CD14-positive monocyte (primary cell): ENCODE results near the gene GUCA1A. TPM values are rescaled to one million over a fixed set of nuclear protein-coding genes. Genes with fewer than 3 reads are reported as not detected.

ENCODE experiments used
- DNase-seq, 3 donors: peaks; one replicate each; pipeline ENCODE4 v3.0.0-alpha.2; 2011 to 2022
- H2AFZ ChIP-seq: 2 replicates; pipeline ENCODE4 v1.6.0; 2012; ENCODE audit warnings: mild to moderate bottlenecking, low read depth, low read length, inconsistent platforms; ENCODE audit not compliant: insufficient read depth, poor library complexity, severe bottlenecking
- H3K27ac ChIP-seq, 2 donors: 1 replicate in 1 of 2; 2 replicates in 1 of 2; pipeline ENCODE4 v1.5.1; 2012 to 2013; ENCODE audit warnings: low read length in 2 of 2, control low read depth in 1 of 2, inconsistent platforms in 1 of 2, low read depth in 1 of 2, mild to moderate bottlenecking in 1 of 2
- H3K27me3 ChIP-seq, 2 donors: one replicate each; pipeline versions ENCODE4 v1.6.0 to v1.6.1; 2011 to 2013; ENCODE audit warnings: low read length in 2 of 2; ENCODE audit not compliant: control insufficient read depth in 2 of 2, insufficient read depth in 2 of 2
- H3K36me3 ChIP-seq, 2 donors: replicated peaks in 1 of 2; 1 replicate in 1 of 2; 2 replicates in 1 of 2; pipeline versions ENCODE4 v1.5.1 to v1.6.1; 2012 to 2013; ENCODE audit warnings: low read length in 2 of 2, control low read depth in 1 of 2, inconsistent platforms in 1 of 2, mild to moderate bottlenecking in 1 of 2; ENCODE audit not compliant: insufficient read depth in 2 of 2, control insufficient read depth in 1 of 2
- H3K4me1 ChIP-seq, 2 donors: 1 replicate in 1 of 2; 2 replicates in 1 of 2; pipeline versions ENCODE4 v1.5.1 to v1.6.1; 2012 to 2013; ENCODE audit warnings: low read length in 2 of 2, control low read depth in 1 of 2, inconsistent platforms in 1 of 2, mild to moderate bottlenecking in 1 of 2, moderate library complexity in 1 of 2; ENCODE audit not compliant: insufficient read depth in 2 of 2, control insufficient read depth in 1 of 2
- H3K4me2 ChIP-seq: replicated peaks from 2 replicates; pipeline ENCODE3; 2012; ENCODE audit warnings: low read length, moderate library complexity, mild to moderate bottlenecking; ENCODE audit not compliant: poor library complexity, severe bottlenecking; ENCODE audit errors: extremely low read depth
- H3K4me3 ChIP-seq, 3 experiments: fragments of 200-600 bp in 1 of 3; sonication (generic) in 1 of 3; replicated peaks in 1 of 3; 1 replicate in 2 of 3; 2 replicates in 1 of 3; pipeline ENCODE4 v1.5.1; 2011 to 2013; ENCODE audit warnings: low read length in 3 of 3, mild to moderate bottlenecking in 3 of 3, control low read depth in 2 of 3, low read depth in 2 of 3, inconsistent platforms in 1 of 3, moderate library complexity in 1 of 3
- H3K79me2 ChIP-seq: 2 replicates; pipeline ENCODE4 v1.6.0; 2012; ENCODE audit warnings: mild to moderate bottlenecking, control low read depth, inconsistent platforms, low read length, moderate library complexity; ENCODE audit not compliant: insufficient read depth
- H3K9ac ChIP-seq: 2 replicates; pipeline ENCODE4 v1.6.0; 2017; ENCODE audit warnings: low read length, mild to moderate bottlenecking; ENCODE audit not compliant: insufficient read depth, poor library complexity, severe bottlenecking
- H3K9me3 ChIP-seq, 2 donors: replicated peaks in 1 of 2; 1 replicate in 1 of 2; 2 replicates in 1 of 2; pipeline versions ENCODE4 v1.5.1 to v1.6.1; 2012 to 2013; ENCODE audit warnings: low read length in 2 of 2, control low read depth in 1 of 2; ENCODE audit not compliant: control insufficient read depth in 1 of 2, insufficient read depth in 1 of 2
- H4K20me1 ChIP-seq: 2 replicates; pipeline ENCODE4 v1.6.0; 2012; ENCODE audit warnings: mild to moderate bottlenecking, low read length, control low read depth, moderate library complexity; ENCODE audit not compliant: insufficient read depth
- H3K27ac Mint-ChIP-seq, 7 donors: one replicate each; pipeline ENCODE4 v1.8.0; 2020; ENCODE audit warnings: mild to moderate bottlenecking in 7 of 7, mixed read lengths in 7 of 7, moderate library complexity in 6 of 7, inconsistent platforms in 2 of 7
- H3K27me3 Mint-ChIP-seq, 3 donors: one replicate each; pipeline ENCODE4 v1.8.0; 2021 to 2022; ENCODE audit warnings: low read depth in 3 of 3, mild to moderate bottlenecking in 3 of 3, mixed read lengths in 3 of 3, moderate library complexity in 3 of 3, inconsistent platforms in 1 of 3
- H3K36me3 Mint-ChIP-seq, 2 donors: one replicate each; pipeline ENCODE4 v1.8.0; 2020; ENCODE audit warnings: mixed read lengths in 2 of 2, inconsistent platforms in 1 of 2, mild to moderate bottlenecking in 1 of 2
- H3K4me1 Mint-ChIP-seq: one replicate; pipeline ENCODE4 v1.8.0; 2020; ENCODE audit warnings: mild to moderate bottlenecking, mixed read lengths
- H3K4me3 Mint-ChIP-seq, 2 donors: one replicate each; pipeline ENCODE4 v1.8.0; 2020; ENCODE audit warnings: mild to moderate bottlenecking in 2 of 2, mixed read lengths in 2 of 2, moderate library complexity in 1 of 2
- H3K9me3 Mint-ChIP-seq, 7 donors: one replicate each; pipeline ENCODE4 v1.8.0; 2020 to 2022; ENCODE audit warnings: mixed read lengths in 7 of 7, mild to moderate bottlenecking in 6 of 7, moderate library complexity in 6 of 7, inconsistent platforms in 2 of 7
- WGBS: methylation state at CpG from one replicate; pipeline ENCODE4 v1.1.5; 2013; ENCODE audit warnings: missing lambda C conversion rate; ENCODE audit not compliant: insufficient coverage; 5-methylcytosine and 5-hydroxymethylcytosine counted together
- intact Hi-C, 2 donors: fragments of 100-400 bp; cut with micrococcal nuclease; formaldehyde crosslinking; loops; one replicate each; pipeline versions ENCODE4 v1.15.0 to v1.15.1; 2023
- polyA plus RNA-seq, 3 donors: library from polyadenylated mRNA; depleted of rRNA in 1 of 3; unstranded in 2 of 3; stranded (reverse) in 1 of 3; fragments of 300-500 nt in 2 of 3; fragments of >200 nt in 1 of 3; fragmentation: Illumina TruSeq in 2 of 3; gene quantifications; 1 replicate in 2 of 3; 2 replicates in 1 of 3; pipeline ENCODE4 v1.2.3, GENCODE V29; 2012 to 2021
- TF ChIP-seq, protein P1 (sequence below): fragments of 200-600 bp; IDR thresholded peaks from one replicate; pipeline ENCODE4 v1.8.0; 2022; ENCODE audit warnings: antibody characterized with exemption, mild to moderate bottlenecking

Gene GUCA1A
- polyA plus RNA-seq, 3 donors, result not detected

DNA sequence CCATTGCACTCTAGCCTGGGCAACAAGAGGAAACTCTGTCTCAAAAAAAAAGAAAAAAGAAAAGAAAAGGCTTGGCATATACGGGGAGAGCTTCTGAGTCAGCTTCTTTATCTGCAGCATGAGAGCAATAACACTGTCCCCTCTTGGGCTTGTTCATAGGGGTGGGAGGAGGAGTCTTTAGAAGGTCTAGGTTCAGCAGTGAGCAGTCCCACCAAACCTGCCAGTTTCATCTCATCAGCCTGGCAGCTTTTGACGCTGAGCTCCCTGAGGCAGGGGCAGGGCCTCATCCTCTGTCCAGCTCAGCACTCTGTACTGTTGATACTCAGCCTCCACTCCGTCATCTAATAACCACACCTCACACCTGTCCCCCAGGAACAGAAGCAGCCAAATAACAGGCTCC is 25.1 kb upstream of the GUCA1A start:
- Histone ChIP-seq H3K79me2 (no peaks in the 10 kb centered on the region), H3K36me3 (no peaks in the 10 kb centered on the region), H3K4me2 (no peak overlapping the region), H3K27me3 (peaks cover 0 to 7% of the 10 kb centered on the region in 2 donors), H3K4me3 (no peak overlapping the region), H3K9ac (no peak overlapping the region), H4K20me1 (no peaks in the 10 kb centered on the region), H3K27ac (no peak overlapping the region), H3K9me3 (no peaks in the 10 kb centered on the region), H2AFZ (no peak overlapping the region), H3K4me1 (peaks cover under 1 to 1% of the 10 kb centered on the region in 2 donors)
- no peak for DNase-seq
- H3K36me3 Mint-ChIP-seq, result peaks cover 0 to 3% of the 10 kb centered on the region in 2 donors
- 55% methylated on average over 3 of the region's 3 CpGs for WGBS
- no peak overlapping the region for H3K4me3 Mint-ChIP-seq
- H3K27me3 Mint-ChIP-seq, result peaks cover 13 to 20% (median 18%) of the 10 kb centered on the region in 3 donors
- intact Hi-C loops, result no loop called here
- TF ChIP-seq, protein P1, sequence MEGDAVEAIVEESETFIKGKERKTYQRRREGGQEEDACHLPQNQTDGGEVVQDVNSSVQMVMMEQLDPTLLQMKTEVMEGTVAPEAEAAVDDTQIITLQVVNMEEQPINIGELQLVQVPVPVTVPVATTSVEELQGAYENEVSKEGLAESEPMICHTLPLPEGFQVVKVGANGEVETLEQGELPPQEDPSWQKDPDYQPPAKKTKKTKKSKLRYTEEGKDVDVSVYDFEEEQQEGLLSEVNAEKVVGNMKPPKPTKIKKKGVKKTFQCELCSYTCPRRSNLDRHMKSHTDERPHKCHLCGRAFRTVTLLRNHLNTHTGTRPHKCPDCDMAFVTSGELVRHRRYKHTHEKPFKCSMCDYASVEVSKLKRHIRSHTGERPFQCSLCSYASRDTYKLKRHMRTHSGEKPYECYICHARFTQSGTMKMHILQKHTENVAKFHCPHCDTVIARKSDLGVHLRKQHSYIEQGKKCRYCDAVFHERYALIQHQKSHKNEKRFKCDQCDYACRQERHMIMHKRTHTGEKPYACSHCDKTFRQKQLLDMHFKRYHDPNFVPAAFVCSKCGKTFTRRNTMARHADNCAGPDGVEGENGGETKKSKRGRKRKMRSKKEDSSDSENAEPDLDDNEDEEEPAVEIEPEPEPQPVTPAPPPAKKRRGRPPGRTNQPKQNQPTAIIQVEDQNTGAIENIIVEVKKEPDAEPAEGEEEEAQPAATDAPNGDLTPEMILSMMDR, result no peak
- H3K27ac Mint-ChIP-seq, result no peak overlapping the region
- H3K4me1 Mint-ChIP-seq, result peaks cover 7% of the 10 kb centered on the region
- H3K9me3 Mint-ChIP-seq, result peaks cover 0 to 3% (median 0%) of the 10 kb centered on the region in 7 donors

DNA sequence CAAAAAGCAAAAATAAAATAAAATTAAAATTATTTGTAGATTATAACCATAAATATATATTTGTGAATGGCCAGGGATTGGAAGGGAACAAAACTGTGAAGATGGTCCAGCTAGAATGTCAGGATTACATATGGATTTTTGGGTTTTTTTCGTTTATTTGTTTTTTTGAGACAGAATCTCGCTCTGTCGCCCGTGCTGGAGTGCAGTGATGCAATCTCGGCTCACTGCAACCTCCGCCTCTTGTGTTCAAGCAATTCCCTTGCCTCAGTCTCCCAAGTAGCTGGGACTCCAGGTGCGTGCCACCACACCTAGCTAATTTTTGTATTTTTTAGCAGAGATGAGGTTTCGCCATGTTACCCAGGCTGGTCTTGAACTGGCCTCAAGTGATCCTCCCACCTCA is 22.9 kb upstream of the GUCA1A start:
- Mint-ChIP-seq H3K36me3 (no peaks in the 10 kb centered on the region), H3K9me3 (peaks cover 0 to 1% (median 0%) of the 10 kb centered on the region in 7 donors), H3K27me3 (peaks cover 9 to 10% (median 10%) of the 10 kb centered on the region in 3 donors), H3K27ac (no peak overlapping the region), H3K4me3 (no peak overlapping the region), H3K4me1 (peaks cover 1% of the 10 kb centered on the region)
- no peak for DNase-seq
- H3K9ac ChIP-seq, result no peak overlapping the region
- intact Hi-C loops, result no loop called here
- no peaks in the 10 kb centered on the region for H3K9me3 ChIP-seq
- no peaks in the 10 kb centered on the region for H3K27me3 ChIP-seq
- no peak overlapping the region for H3K27ac ChIP-seq
- H2AFZ ChIP-seq, result no peak overlapping the region
- no peaks in the 10 kb centered on the region for H4K20me1 ChIP-seq
- H3K36me3 ChIP-seq, result no peaks in the 10 kb centered on the region
- H3K4me3 ChIP-seq, result no peak overlapping the region
- no peak overlapping the region for H3K4me2 ChIP-seq
- H3K79me2 ChIP-seq, result no peaks in the 10 kb centered on the region
- TF ChIP-seq, protein P1, result no peak
- H3K4me1 ChIP-seq, result no peaks in the 10 kb centered on the region
- WGBS, result 90% methylated on average over 4 of the region's 8 CpGs
